ENCODE data around the gene ANXA8. TPM values are rescaled to one million over a fixed set of nuclear protein-coding genes. Genes with fewer than 3 reads are reported as not detected.

The ANXA8 gene
- total RNA-seq, 1 experiment from 2014 or later, result 0.22 TPM

DNA sequence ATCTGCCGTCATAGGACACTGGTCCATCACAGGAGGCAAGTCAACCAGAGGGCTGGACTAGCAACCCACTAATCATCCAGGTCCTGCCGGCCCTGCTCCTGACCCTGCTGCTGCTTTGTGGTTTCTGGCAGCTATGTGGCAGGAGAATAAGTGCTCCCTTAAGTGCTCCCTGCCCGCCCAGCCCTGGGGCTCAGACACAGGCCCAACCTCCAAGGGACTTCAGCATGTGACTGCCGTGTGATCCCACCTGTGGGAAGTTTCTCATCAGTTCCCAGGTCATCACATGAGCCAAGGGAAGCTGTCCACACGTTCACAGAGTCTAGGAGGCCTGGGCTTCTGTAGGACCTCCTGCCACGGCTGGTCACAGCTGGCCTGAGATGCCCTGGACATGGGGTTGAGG, 65.6 kb downstream of the ANXA8 start:
- H4K8ac ChIP-seq (replicated peaks; ENCODE audit: insufficient read length, low read depth, low read length), result no peak overlapping the region
- no peaks in the 10 kb centered on the region for H3K79me1 ChIP-seq (ENCODE audit: insufficient read depth, low read depth, low read length, poor library complexity, severe bottlenecking)
- H3K23ac ChIP-seq (ENCODE audit: insufficient read length, low read depth, low read length), result no peak overlapping the region
- H3K27me3 ChIP-seq (ENCODE audit: insufficient read depth, low read length), result no peaks in the 10 kb centered on the region
- H3K9me3 ChIP-seq (ENCODE audit: control insufficient read depth, low read depth, low read length), result no peaks in the 10 kb centered on the region
- H3K4me1 ChIP-seq (ENCODE audit: insufficient read depth, low read length), result no peaks in the 10 kb centered on the region; the same call in 1 of the 2 replicates
- Mint-ChIP-seq H3K4me3 (no peak overlapping the region), H3K4me1 (peaks cover 8 to 10% of the 10 kb centered on the region in 2 experiments), H3K36me3 (ENCODE audit: insufficient read depth in 1 of 3, low read depth in 3 of 3) (no peaks in the 10 kb centered on the region), H3K27ac (no peak overlapping the region), H3K27me3 (ENCODE audit: low read depth) (peaks cover 5% of the 10 kb centered on the region), H3K9me3 (no peaks in the 10 kb centered on the region)
- no peaks in the 10 kb centered on the region for H3K79me2 ChIP-seq (ENCODE audit: insufficient read depth, low read length)
- no peak overlapping the region for H4K91ac ChIP-seq (ENCODE audit: insufficient read length, low read depth, low read length)
- H2BK5ac ChIP-seq (ENCODE audit: insufficient read length, low read length), result no peak overlapping the region
- TF ChIP-seq, protein P1, sequence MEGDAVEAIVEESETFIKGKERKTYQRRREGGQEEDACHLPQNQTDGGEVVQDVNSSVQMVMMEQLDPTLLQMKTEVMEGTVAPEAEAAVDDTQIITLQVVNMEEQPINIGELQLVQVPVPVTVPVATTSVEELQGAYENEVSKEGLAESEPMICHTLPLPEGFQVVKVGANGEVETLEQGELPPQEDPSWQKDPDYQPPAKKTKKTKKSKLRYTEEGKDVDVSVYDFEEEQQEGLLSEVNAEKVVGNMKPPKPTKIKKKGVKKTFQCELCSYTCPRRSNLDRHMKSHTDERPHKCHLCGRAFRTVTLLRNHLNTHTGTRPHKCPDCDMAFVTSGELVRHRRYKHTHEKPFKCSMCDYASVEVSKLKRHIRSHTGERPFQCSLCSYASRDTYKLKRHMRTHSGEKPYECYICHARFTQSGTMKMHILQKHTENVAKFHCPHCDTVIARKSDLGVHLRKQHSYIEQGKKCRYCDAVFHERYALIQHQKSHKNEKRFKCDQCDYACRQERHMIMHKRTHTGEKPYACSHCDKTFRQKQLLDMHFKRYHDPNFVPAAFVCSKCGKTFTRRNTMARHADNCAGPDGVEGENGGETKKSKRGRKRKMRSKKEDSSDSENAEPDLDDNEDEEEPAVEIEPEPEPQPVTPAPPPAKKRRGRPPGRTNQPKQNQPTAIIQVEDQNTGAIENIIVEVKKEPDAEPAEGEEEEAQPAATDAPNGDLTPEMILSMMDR (conservative IDR thresholded peaks at IDR 0.05), result no peak
- H3K18ac ChIP-seq (ENCODE audit: insufficient read length, low read depth, low read length), result no peak overlapping the region
- H3K4me2 ChIP-seq (ENCODE audit: insufficient read depth, insufficient read length, low read length), result no peak overlapping the region
- no peak for DNase-seq
- H4K5ac ChIP-seq (ENCODE audit: insufficient read length, low read depth, low read length), result no peak overlapping the region
- no peak overlapping the region for H3T11ph ChIP-seq (ENCODE audit: low read length)
- H2BK15ac ChIP-seq (ENCODE audit: low read depth, low read length), result no peak overlapping the region
- no peak overlapping the region for H3K9ac ChIP-seq (ENCODE audit: extremely low read depth, insufficient read length, low read length)
- WGBS (ENCODE audit: extremely low coverage, insufficient read length, low lambda C conversion rate), result no CpG with 5 or more reads among the region's 6 CpGs
- no peak overlapping the region for H2AFZ ChIP-seq (ENCODE audit: low read length)
- H2BK20ac ChIP-seq (ENCODE audit: low read depth, low read length, poor library complexity, severe bottlenecking), result no peak overlapping the region
- no peak overlapping the region for H3K56ac ChIP-seq (ENCODE audit: insufficient read length, low read depth, low read length)
- H2BK120ac ChIP-seq (ENCODE audit: low read depth, low read length, poor library complexity, severe bottlenecking), result no peak overlapping the region
- no peaks in the 10 kb centered on the region for H4K20me1 ChIP-seq (ENCODE audit: control insufficient read depth, insufficient read depth, insufficient read length)
- no peak overlapping the region for H3K4ac ChIP-seq (ENCODE audit: low read depth, low read length)
- H3K23me2 ChIP-seq (ENCODE audit: insufficient read length, low read depth, low read length, poor library complexity, severe bottlenecking), result no peaks in the 10 kb centered on the region
- H2BK12ac ChIP-seq (ENCODE audit: insufficient read length, low read depth, low read length), result no peak overlapping the region
- no peak overlapping the region for H3K27ac ChIP-seq (ENCODE audit: insufficient read length, low read depth, low read length)
- H2AK5ac ChIP-seq (ENCODE audit: insufficient read length, low read length), result no peak overlapping the region
- H3K14ac ChIP-seq (ENCODE audit: insufficient read depth, low read length), result no peak overlapping the region

Other genes with a start within 250 kb of the ANXA8 start
- gene GDF10, start 183.9 kb downstream of the ANXA8 start, total RNA-seq (2021), result 0.20 TPM in 1 of 2 replicates, not detected in the other
- gene GDF2, start 161.7 kb downstream of the ANXA8 start, total RNA-seq (2021), result not detected in 2 replicates
- gene RBP3, start 135.8 kb downstream of the ANXA8 start, total RNA-seq (2021), result not detected in 2 replicates
- 2.9 and 3.2 TPM in 2 replicates for gene ZNF488, start 99.8 kb downstream of the ANXA8 start, total RNA-seq (2021)
- not detected in 2 replicates for gene FAM25G, start 7.6 kb upstream of the ANXA8 start, total RNA-seq (2021)
- gene AGAP9, start 39.5 kb upstream of the ANXA8 start, total RNA-seq (2021), result 7.6 and 8.6 TPM in 2 replicates